GM12892 (cell line): ENCODE data around the gene ETV5.

Source experiments
- POLR2A ChIP-seq: IDR thresholded peaks from 2 replicates; pipeline ENCODE4 v1.6.1; 2011; ENCODE audit warnings: low read depth, low read length, control low read depth
- TAF1 ChIP-seq: IDR thresholded peaks from 2 replicates; pipeline ENCODE4 v1.6.1; 2011; ENCODE audit warnings: low read depth, mild to moderate bottlenecking, control low read depth, low read length, borderline replicate concordance

DNA sequence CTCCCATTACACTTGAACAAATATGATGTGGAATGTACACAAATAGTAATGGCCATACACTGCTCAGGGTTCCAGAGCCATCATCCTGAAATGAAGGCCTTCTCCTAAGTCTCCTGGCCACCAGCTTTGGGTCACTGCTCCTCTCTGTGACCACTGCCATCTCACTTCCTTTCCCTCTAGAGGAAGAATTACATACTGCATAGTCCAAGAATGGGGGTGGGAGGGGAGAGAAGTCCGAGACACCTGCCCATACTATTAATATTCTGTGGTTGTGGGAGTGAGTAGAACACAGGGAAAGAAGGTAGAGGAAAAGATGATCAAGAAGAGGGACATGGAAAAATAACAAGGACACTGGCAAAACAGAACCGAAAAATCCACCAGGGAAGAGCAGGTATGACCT lies 20.6 kb downstream of the ETV5 start:
- no peak for TF ChIP-seq POLR2A
- TF ChIP-seq TAF1 = no peak
